Articular chondrocyte of knee joint (primary cell): ENCODE measurements around the gene ZBBX. TPM values are rescaled to one million over a fixed set of nuclear protein-coding genes. Genes with fewer than 3 reads are reported as not detected.

Source experiments
- total RNA-seq: library from RNA; depleted of rRNA; stranded (reverse); fragments of >200 nt; gene quantifications from 2 replicates; pipeline ENCODE4 v1.2.3, GENCODE V29; 2012

The ZBBX gene, protein sequence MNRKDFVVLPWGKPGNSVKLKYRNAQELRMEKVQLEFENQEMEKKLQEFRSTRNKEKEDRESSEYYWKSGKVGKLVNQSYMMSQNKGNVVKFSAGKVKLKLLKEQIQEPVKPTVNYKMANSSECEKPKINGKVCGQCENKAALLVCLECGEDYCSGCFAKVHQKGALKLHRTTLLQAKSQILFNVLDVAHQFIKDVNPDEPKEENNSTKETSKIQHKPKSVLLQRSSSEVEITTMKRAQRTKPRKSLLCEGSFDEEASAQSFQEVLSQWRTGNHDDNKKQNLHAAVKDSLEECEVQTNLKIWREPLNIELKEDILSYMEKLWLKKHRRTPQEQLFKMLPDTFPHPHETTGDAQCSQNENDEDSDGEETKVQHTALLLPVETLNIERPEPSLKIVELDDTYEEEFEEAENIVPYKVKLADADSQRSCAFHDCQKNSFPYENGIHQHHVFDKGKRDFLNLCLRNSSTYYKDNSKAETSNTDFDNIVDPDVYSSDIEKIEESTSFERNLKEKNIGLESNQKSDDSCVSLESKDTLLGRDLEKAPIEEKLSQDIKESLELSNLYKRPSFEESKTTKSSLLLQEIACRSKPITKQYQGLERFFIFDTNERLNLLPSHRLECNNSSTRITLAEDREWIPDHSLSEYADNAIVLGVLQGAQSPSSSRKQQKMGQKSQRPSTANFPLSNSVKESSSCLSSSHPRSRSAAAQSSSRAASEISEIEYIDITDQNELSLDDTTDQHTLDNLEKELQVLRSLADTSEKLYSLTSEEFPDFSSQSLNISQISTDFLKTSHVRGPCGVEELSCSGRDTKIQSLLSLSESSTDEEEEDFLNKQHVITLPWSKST
- total RNA-seq: 0.11 TPM in 1 of 2 replicates, not detected in the other

DNA sequence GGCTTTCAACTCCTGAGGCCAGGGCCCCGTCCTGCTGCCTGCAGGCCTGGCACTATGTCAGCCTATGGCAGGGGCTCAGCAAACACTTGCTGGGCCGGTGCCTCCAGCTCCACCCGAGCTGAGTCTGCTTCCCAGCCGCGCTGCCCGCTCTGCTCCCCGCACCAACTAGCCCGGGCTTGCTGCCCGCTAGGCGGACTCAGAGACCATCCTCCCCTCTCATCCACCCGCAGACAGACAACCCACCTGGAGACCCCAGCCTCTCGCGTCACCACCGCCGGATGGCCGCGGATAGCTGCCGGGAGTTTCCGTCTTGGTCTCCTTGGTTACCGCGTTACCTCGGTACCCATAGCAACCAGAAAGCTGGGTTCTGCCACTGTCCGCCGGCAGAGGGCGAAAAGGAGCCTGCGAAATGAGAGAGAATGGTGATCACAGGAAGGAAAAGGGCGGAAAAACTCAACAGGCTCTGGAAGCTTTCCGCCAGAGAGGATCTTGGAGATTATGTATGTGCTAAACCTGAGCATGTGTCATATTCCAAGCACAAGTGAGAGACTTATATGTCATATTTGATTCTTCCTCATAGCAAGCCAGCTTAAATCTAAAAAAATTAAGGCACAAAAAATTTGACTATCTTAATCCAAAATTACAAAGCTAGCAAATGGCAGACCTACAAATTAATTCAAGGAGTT lies at the start of gene ZBBX:
TSS of gene ZBBX (minus strand) at position 294 of the 686 bp plus-strand sequence. CDS start 7,396 bp downstream, outside the sequence.

Other genes starting within 250 kb of the ZBBX start
- gene SERPINI2, start 93.7 kb upstream of the ZBBX start, total RNA-seq: not detected in 2 replicates